GM12875 (cell line): ENCODE data around the gene STX1B.

ENCODE experiments used
- H3K4me3 ChIP-seq: one replicate; pipeline ENCODE4 v1.5.1; 2011; ENCODE audit warnings: low read depth, low read length, control low read depth
- CTCF ChIP-seq: IDR thresholded peaks from 2 replicates; pipeline ENCODE4 v1.5.1; 2011; ENCODE audit warnings: low read depth, mild to moderate bottlenecking, control low read depth, inconsistent platforms, low read length, moderate library complexity, borderline replicate concordance; ENCODE audit not compliant: insufficient read depth

STX1B gene

GRCh38 chr16:30963925-30964511 is 46.4 kb downstream of the STX1B start:
- H3K4me3 ChIP-seq, result no peak overlapping the region
- TF ChIP-seq CTCF, result no peak

GRCh38 chr16:30961384-30961783 is 49.1 kb downstream of the STX1B start:
- no peak for TF ChIP-seq CTCF
- no peak overlapping the region for H3K4me3 ChIP-seq

DNA sequence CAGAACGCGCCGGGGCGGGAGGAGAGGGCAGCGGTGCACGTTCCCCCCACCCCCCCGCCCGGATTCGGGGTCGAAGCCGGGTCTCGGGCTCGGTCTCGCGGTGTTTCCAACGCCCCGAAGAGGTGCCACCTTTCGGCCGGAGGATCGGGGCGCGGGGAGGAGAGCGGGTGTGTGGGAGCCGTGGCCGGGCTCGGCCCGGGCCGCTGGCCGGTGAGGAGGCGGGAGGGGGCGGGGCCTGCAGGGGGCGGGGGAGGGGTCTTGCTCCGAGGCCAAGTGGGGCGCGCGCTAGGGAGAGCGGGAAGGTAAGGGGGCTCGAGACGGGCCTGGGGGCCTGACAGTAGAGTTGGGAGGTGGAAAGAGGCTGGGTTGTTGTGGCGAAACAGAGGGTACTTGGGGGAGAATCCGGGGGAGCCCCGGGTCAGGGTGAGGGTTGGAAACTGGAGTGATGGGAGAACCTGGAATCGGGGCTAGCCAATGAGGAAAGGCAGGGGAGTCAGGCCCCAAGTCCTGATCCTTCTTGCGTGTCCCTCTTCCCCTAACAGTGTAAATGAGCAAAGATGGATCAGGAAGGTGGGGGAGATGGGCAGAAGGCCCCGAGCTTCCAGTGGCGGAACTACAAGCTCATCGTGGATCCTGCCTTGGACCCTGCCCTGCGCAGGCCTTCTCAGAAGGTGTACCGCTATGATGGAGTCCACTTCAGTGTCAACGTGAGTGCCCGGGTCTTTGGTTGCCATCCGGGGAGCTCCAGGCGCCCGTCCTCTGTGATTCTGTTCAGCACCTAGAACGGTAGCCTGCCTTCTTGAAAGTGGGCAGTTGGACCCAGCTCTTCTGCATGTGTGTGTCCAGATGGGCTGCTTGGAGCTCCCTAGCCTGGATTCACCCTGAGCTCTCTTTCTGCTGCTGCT is 52.0 kb downstream of the STX1B start:
- peak overlapping the region; percentile 77 for H3K4me3 ChIP-seq
- no peak for TF ChIP-seq CTCF

GRCh38 chr16:30957456-30958174 is 52.8 kb downstream of the STX1B start, which contains the start of gene SETD1A:
SETD1A (plus strand) TSS chr16:30957754; CDS start chr16:30958732, 978 bp downstream.
- peak within 1 kb of the TSS; percentile 77 for H3K4me3 ChIP-seq
- TF ChIP-seq CTCF, result no peak

- peak overlapping the region; percentile 77 for H3K4me3 ChIP-seq
- TF ChIP-seq CTCF, result peak; percentile 12; the same call in 1 of the 2 replicates
Observed at GRCh38 chr16:30956601-30957455, 53.6 kb downstream of the STX1B start.

DNA sequence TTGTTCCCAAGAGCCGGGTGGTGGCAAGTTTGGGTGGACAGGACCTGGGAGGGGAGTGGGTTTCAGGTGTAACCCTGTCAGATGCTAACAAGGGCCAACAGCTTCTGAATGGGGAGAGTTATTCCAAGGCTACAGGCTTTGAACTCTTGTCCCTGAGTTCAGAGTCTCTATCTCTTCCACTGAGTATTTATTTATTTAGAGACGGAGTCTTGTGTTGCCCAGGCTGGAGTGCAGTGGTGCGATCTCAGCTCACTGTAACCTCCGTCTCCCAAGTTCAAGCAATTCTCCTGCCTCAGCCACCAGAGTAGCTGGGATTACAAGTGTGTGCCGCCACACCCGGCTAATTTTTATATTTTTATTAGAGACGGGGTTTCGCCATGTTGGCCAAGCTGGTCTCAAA is 55.4 kb downstream of the STX1B start:
- no peak overlapping the region for H3K4me3 ChIP-seq
- no peak for TF ChIP-seq CTCF
